C4-2B (cell line): ENCODE results near the gene CAMLG.
"Not testable (repeated sequence)": the region's sequence is repeated elsewhere in the genome, so short reads cannot be mapped to it uniquely, and the experiment has no call there.

Source experiments
- H3K27ac ChIP-seq: fragments of 450-650 bp; 2 replicates; pipeline ENCODE4 v1.5.1; 2017
- CTCF ChIP-seq: fragments of 450-650 bp; conservative IDR thresholded peaks from 2 replicates; pipeline ENCODE4 v1.5.1; 2017; ENCODE audit warnings: mild to moderate bottlenecking
- ZFX ChIP-seq: fragments of 450-650 bp; IDR thresholded peaks from 2 replicates; pipeline ENCODE4 v1.6.1; 2017

Gene CAMLG

GRCh38 chr5:134758176-134758503 lies 19.8 kb downstream of the CAMLG start:
- peak overlapping the region; percentile 83 for H3K27ac ChIP-seq
- TF ChIP-seq CTCF (no peak), ZFX (no peak)

- H3K27ac ChIP-seq, result peak within 1 kb of the TSS; percentile 83
Observed at GRCh38 chr5:134758504-134759341, 20.4 kb downstream of the CAMLG start, which contains the start of gene DDX46. Gene DDX46, plus strand, starts transcription at chr5:134758779. Its CDS starts 160 bp downstream, at chr5:134758939.

GRCh38 chr5:134767528-134768291 lies 29.4 kb downstream of the CAMLG start:
- H3K27ac ChIP-seq, result not testable (repeated sequence)

More at GRCh38 chr5:134758504-134759341, 20.4 kb downstream of the CAMLG start, which contains the start of gene DDX46:
- peak; percentile 96 for TF ChIP-seq CTCF
- TF ChIP-seq ZFX, result peak; percentile 58; the same call in 1 of the 2 replicates

- TF ChIP-seq ZFX, result no peak
- TF ChIP-seq CTCF, result no peak
- H3K27ac ChIP-seq, result no peak overlapping the region
Observed at GRCh38 chr5:134769206-134769605, 30.9 kb downstream of the CAMLG start.

- TF ChIP-seq CTCF, result no peak
- no peak for TF ChIP-seq ZFX
- no peak overlapping the region for H3K27ac ChIP-seq
Observed at GRCh38 chr5:134772461-134773125, 34.2 kb downstream of the CAMLG start.

GRCh38 chr5:134777366-134777765 lies 39.0 kb downstream of the CAMLG start:
- no peak overlapping the region for H3K27ac ChIP-seq
- TF ChIP-seq ZFX (no peak), CTCF (no peak)

- H3K27ac ChIP-seq, result no peak overlapping the region
- TF ChIP-seq ZFX (no peak), CTCF (peak; percentile 32)
Observed at GRCh38 chr5:134784241-134784920, 46.0 kb downstream of the CAMLG start.
